NB4 (cell line): ENCODE results near the gene KCNG2.

Source experiments
- CTCF ChIP-seq: IDR thresholded peaks from one replicate; pipeline ENCODE4 v1.5.1; 2012; ENCODE audit warnings: low read depth, low read length
- MAX ChIP-seq: IDR thresholded peaks from 2 replicates; pipeline ENCODE4 v1.6.1; 2011; ENCODE audit warnings: low read depth, low read length
- MYC ChIP-seq: IDR thresholded peaks from 2 replicates; pipeline ENCODE4 v1.6.1; 2011; ENCODE audit warnings: low read depth, low read length
- POLR2A ChIP-seq: IDR thresholded peaks from 2 replicates; pipeline ENCODE4 v1.6.1; 2011; ENCODE audit warnings: mild to moderate bottlenecking; ENCODE audit not compliant: insufficient read length; ENCODE audit errors: extremely low read depth

DNA sequence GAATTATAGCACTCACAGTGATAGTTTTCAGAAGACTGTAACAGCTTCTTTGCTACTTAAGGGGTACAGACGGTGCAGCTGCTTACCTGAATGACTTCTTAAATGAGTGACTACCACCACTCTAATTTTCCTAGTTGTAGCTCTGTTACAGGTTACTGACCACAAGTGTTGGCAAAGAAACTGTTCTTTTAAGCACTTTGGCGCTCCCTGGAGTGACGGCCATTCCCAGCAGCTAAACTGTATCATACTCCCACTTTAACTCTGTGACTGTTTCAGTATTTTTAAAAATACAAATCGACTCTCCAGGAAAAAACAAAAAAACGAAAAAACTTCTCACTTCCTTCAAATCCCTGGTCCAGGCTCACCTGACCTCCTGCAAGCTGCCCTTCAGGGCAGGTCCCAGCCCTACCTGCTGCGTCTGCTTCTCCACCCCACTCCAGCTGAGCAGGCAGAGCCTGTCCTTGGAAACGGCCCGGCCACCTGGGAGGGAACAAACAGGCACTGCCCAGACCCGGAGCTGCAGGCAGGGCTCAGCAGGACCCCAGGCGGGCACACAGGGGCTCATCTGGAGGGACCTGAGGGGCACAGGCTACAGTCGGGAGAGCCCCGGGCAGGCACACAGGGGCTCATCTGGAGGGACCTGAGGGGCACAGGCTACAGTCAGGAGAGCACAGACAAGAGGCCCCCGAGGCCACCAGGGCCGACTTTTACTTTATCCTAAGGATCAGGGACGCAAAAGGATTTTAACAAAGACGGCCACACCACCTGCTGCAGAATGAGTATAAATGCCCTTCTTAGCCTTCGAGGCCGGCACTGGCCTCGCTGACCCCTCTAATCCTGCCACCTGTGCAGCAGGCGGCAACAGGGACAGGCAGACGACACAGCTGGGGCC, 129.2 kb downstream of the KCNG2 start:
- no peak for TF ChIP-seq CTCF
- TF ChIP-seq MAX = no peak
- no peak for TF ChIP-seq POLR2A
- no peak for TF ChIP-seq MYC
